Calu3 (cell line): ENCODE results near the gene VPS52. TPM values are rescaled to one million over a fixed set of nuclear protein-coding genes. Genes with fewer than 3 reads are reported as not detected.

Experiments
- BruUV-seq: library from RNA; stranded (reverse); fragments of 400-500 nt; replicated peaks from 2 replicates; lab custom pipeline; 2021; lab: Mats Ljungman, UMichigan
- CTCF ChIA-PET: fragments of 300-600 bp; sonication (Branson Sonifier 250); formaldehyde crosslinking; loops from one replicate; lab custom pipeline; 2022; ENCODE audit warnings: antibody characterized with exemption; lab: Charles Lee
- DNase-seq: peaks from one replicate; pipeline ENCODE4 v3.0.0; 2022
- H3K27ac Mint-ChIP-seq: one replicate; pipeline ENCODE4 v1.8.0; 2022; ENCODE audit warnings: mixed read lengths; ENCODE audit not compliant: unreplicated experiment
- H3K27me3 Mint-ChIP-seq: one replicate; pipeline ENCODE4 v1.8.0; 2022; ENCODE audit warnings: mixed read lengths; ENCODE audit not compliant: unreplicated experiment
- H3K36me3 Mint-ChIP-seq: one replicate; pipeline ENCODE4 v1.8.0; 2022; ENCODE audit warnings: mild to moderate bottlenecking, moderate library complexity, mixed read lengths; ENCODE audit not compliant: insufficient read depth, unreplicated experiment
- H3K4me1 Mint-ChIP-seq: one replicate; pipeline ENCODE4 v1.8.0; 2022; ENCODE audit warnings: mild to moderate bottlenecking, low read depth, mixed read lengths; ENCODE audit not compliant: unreplicated experiment
- H3K4me3 Mint-ChIP-seq: one replicate; pipeline ENCODE4 v1.8.0; 2022; ENCODE audit warnings: mild to moderate bottlenecking, low read depth, moderate library complexity, mixed read lengths; ENCODE audit not compliant: unreplicated experiment
- H3K9me3 Mint-ChIP-seq: one replicate; pipeline ENCODE4 v1.8.0; 2022; ENCODE audit warnings: low read depth, mixed read lengths; ENCODE audit not compliant: unreplicated experiment
- intact Hi-C: fragments of 100-400 bp; cut with micrococcal nuclease; formaldehyde crosslinking; loops from one replicate; pipeline ENCODE4 v1.10.0; 2022; ENCODE audit not compliant: unreplicated experiment
- total RNA-seq: library from RNA; stranded (reverse); gene quantifications from 2 replicates; pipeline ENCODE4 v1.2.3, GENCODE V29; 2022
- TF ChIP-seq, protein P1 (sequence below): fragments of 200-600 bp; IDR thresholded peaks from one replicate; pipeline ENCODE4 v1.8.0; 2022; ENCODE audit warnings: antibody characterized with exemption; ENCODE audit not compliant: unreplicated experiment

VPS52 gene
- total RNA-seq, 1 experiment from 2014 or later = 99.7 TPM

GRCh38 chr6:33306356-33306755 is 34.7 kb upstream of the VPS52 start:
- no peaks in the 10 kb centered on the region for H3K9me3 Mint-ChIP-seq
- H3K36me3 Mint-ChIP-seq = peaks cover 79% of the 10 kb centered on the region
- no TSS peak for BruUV-seq
- intact Hi-C loops = no loop called here
- CTCF ChIA-PET = interaction anchor here (0.7 kb wide), 1 partner anchor 32 kb away, joined by 5 read pairs; no protein-coding TSS in a partner anchor
- TF ChIP-seq, protein P1, sequence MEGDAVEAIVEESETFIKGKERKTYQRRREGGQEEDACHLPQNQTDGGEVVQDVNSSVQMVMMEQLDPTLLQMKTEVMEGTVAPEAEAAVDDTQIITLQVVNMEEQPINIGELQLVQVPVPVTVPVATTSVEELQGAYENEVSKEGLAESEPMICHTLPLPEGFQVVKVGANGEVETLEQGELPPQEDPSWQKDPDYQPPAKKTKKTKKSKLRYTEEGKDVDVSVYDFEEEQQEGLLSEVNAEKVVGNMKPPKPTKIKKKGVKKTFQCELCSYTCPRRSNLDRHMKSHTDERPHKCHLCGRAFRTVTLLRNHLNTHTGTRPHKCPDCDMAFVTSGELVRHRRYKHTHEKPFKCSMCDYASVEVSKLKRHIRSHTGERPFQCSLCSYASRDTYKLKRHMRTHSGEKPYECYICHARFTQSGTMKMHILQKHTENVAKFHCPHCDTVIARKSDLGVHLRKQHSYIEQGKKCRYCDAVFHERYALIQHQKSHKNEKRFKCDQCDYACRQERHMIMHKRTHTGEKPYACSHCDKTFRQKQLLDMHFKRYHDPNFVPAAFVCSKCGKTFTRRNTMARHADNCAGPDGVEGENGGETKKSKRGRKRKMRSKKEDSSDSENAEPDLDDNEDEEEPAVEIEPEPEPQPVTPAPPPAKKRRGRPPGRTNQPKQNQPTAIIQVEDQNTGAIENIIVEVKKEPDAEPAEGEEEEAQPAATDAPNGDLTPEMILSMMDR = no peak
- DNase-seq = no peak
- H3K27me3 Mint-ChIP-seq = no peaks in the 10 kb centered on the region
- peak overlapping the region; percentile 48 for H3K27ac Mint-ChIP-seq
- no peak overlapping the region for H3K4me3 Mint-ChIP-seq
- H3K4me1 Mint-ChIP-seq = peaks cover 7% of the 10 kb centered on the region

DNA sequence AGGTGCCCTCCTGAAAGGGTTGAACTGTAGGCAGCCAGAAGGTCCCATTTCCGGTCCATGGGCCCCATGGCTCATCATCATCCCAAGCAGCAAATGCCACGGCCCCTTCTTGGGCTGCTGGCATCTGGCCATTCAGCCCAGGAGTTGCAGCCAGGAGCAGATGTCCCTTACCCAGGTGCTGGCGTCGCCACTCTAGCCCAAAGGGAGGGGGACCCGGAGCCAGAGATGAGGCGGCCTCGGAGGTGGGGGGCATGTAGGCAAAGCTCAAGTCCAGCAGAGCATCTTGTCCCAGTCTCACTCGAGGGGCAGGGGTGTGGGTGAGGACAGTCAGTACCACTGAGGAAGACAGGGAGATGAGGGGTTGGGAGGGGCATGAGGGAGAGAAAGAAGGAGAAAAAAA is 33.4 kb upstream of the VPS52 start:
- no TSS peak for BruUV-seq
- Mint-ChIP-seq H3K27me3 (no peaks in the 10 kb centered on the region), H3K4me3 (no peak overlapping the region), H3K4me1 (peaks cover 9% of the 10 kb centered on the region), H3K36me3 (peaks cover 79% of the 10 kb centered on the region), H3K27ac (no peak overlapping the region), H3K9me3 (no peaks in the 10 kb centered on the region)
- intact Hi-C loops = no loop called here
- CTCF ChIA-PET = no interaction called here
- TF ChIP-seq, protein P1 = no peak
- no peak for DNase-seq

- TF ChIP-seq, protein P1 = no peak
- no peak overlapping the region for H3K27ac Mint-ChIP-seq
- H3K36me3 Mint-ChIP-seq = peaks cover 79% of the 10 kb centered on the region
- peaks cover 16% of the 10 kb centered on the region for H3K4me1 Mint-ChIP-seq
- no peak for DNase-seq
- no peak overlapping the region for H3K4me3 Mint-ChIP-seq
- no peaks in the 10 kb centered on the region for H3K27me3 Mint-ChIP-seq
- no TSS peak for BruUV-seq
- intact Hi-C loops = no loop called here
- CTCF ChIA-PET = no interaction called here
- H3K9me3 Mint-ChIP-seq = no peaks in the 10 kb centered on the region
Measured at GRCh38 chr6:33304216-33304615, 32.5 kb upstream of the VPS52 start.

DNA sequence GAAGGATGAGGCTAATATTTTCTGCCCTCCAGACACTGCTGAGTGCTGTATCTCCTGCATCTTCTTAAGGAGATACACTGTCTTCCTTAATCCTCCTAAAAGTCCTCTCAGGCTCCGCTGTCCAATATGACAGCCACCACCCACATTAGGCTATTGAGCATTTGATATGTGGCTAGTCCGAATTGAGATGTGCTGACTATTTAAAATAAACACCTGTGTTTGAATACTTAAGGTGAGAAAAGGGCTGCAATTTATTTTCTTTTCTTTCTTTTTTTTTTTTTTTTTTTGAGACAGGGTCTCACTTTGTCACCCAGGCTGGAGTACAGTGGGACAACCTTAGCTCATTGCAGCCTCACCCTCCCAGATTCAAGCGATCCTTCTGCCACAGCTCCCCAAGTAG is 30.2 kb upstream of the VPS52 start:
- CTCF ChIA-PET = interaction anchor here (0.7 kb wide), 2 partner anchors 13 to 260 kb away, joined by 4 to 5 read pairs; partner anchors contain the start of gene WDR46

More for the DNA sequence above, 30.2 kb upstream of the VPS52 start:
- Mint-ChIP-seq H3K27ac (no peak overlapping the region), H3K4me1 (peaks cover 24% of the 10 kb centered on the region), H3K27me3 (no peaks in the 10 kb centered on the region), H3K36me3 (peaks cover 82% of the 10 kb centered on the region), H3K9me3 (no peaks in the 10 kb centered on the region), H3K4me3 (no peak overlapping the region)
- no peak for DNase-seq
- no TSS peak for BruUV-seq
- intact Hi-C loops = no loop called here
- TF ChIP-seq, protein P1 = no peak
